Left lobe of liver (tissue), 2 donors: Measurements from ENCODE around the gene VENTX. TPM values are rescaled to one million over a fixed set of nuclear protein-coding genes. Genes with fewer than 3 reads are reported as not detected.

ENCODE experiments used
- ATAC-seq: fragments of 200-7000 bp; cut with Tn5 transposase; one replicate; pipeline ENCODE4 v1.9.1; 2020; ENCODE audit warnings: mild to moderate bottlenecking, moderate library complexity
- DNase-seq: peaks from one replicate; pipeline ENCODE4 v3.0.0-alpha.2; 2020; ENCODE audit warnings: low spot score
- total RNA-seq: library from RNA; stranded (reverse); gene quantifications from one replicate; pipeline ENCODE4 v1.2.1, GENCODE V29; 2021
- donor health status: DM: no; HTN: no; CAD: no; lungs with moderate emphysema.
- donor health status: DM: no; HTN: yes; CAD: no.

VENTX gene
- total RNA-seq, 1 donor from 2014 or later = 0.15 TPM

GRCh38 chr10:133282846-133283390 is 45.3 kb downstream of the VENTX start:
- ATAC-seq = no peak
- no peak for DNase-seq

- ATAC-seq (no peak), DNase-seq (no peak)
These were observed 46.3 kb downstream of the VENTX start for GRCh38 chr10:133283931-133284330.

- no peak for DNase-seq
- ATAC-seq = no peak
These were observed 47.6 kb downstream of the VENTX start for GRCh38 chr10:133285217-133285616.

- no peak for ATAC-seq
- DNase-seq = no peak
These were observed 48.7 kb downstream of the VENTX start for GRCh38 chr10:133286366-133286765.

GRCh38 chr10:133287832-133288500 is 50.3 kb downstream of the VENTX start:
- ATAC-seq (no peak), DNase-seq (no peak)

- DNase-seq (no peak), ATAC-seq (no peak)
These were observed 52.1 kb downstream of the VENTX start for GRCh38 chr10:133289761-133290160.

Other genes with a start within 250 kb of the VENTX start
- gene ADGRA1, start 149.9 kb upstream of the VENTX start, total RNA-seq = 0.83 TPM
- gene KNDC1, start 77.6 kb upstream of the VENTX start, total RNA-seq = 8.5 TPM
- not detected for gene UTF1, start 7.6 kb upstream of the VENTX start, total RNA-seq
- gene ADAM8, start 39.0 kb downstream of the VENTX start, total RNA-seq = 7.4 TPM
- 25.7 TPM for gene TUBGCP2, start 71.0 kb downstream of the VENTX start, total RNA-seq
- gene ZNF511, start 71.1 kb downstream of the VENTX start, total RNA-seq = 30.2 TPM
- gene CALY, start 99.0 kb downstream of the VENTX start, total RNA-seq = 0.45 TPM
- gene PRAP1, start 109.5 kb downstream of the VENTX start, total RNA-seq = 275 TPM
- 177 TPM for gene FUOM, start 120.2 kb downstream of the VENTX start, total RNA-seq
- gene ECHS1, start 135.5 kb downstream of the VENTX start, total RNA-seq = 764 TPM
- gene PAOX, start 141.4 kb downstream of the VENTX start, total RNA-seq = 18.0 TPM
- 47.3 TPM for gene MTG1, start 156.3 kb downstream of the VENTX start, total RNA-seq
- gene SPRN, start 186.8 kb downstream of the VENTX start, total RNA-seq = 0.18 TPM
- 0.53 TPM for gene SCART1, start 216.1 kb downstream of the VENTX start, total RNA-seq